ENCODE results near the gene STRIT1.

DNA sequence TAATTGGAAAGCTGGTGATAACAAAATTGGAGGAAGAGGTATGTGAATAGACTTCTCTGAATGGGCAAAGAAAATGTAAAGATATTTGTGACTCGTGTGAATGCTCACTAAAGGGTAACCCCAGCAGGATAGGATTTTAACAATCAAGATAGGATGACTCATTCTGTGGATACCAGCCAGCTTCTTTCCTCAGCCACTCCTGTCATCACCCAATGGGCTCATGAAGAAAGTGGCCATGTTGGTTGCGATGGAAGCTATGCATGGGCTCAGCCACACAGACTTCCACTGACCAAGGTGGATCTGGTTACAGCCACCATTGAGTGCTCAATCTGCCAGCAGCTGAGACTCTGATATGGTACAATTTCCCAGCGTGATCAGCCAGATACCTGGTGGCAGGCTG is 40.9 kb downstream of the STRIT1 start:
- TF ChIP-seq TAF1 (IDR thresholded peaks at IDR 0.05; ENCODE audit: low read depth) (no peak), RAD21 (IDR thresholded peaks at IDR 0.05; ENCODE audit: low read depth) (no peak), ZBTB7A (IDR thresholded peaks at IDR 0.05; ENCODE audit: low read depth) (no peak), CEBPB (IDR thresholded peaks at IDR 0.05) (no peak), EP300 (IDR thresholded peaks at IDR 0.05; ENCODE audit: borderline replicate concordance) (no peak), NFIC (IDR thresholded peaks at IDR 0.05) (no peak), YY1 (IDR thresholded peaks at IDR 0.05; ENCODE audit: low read depth) (0 out of 2 replicates have a peak, but pooled peaks have one; percentile 29), EGR1 (IDR thresholded peaks at IDR 0.05) (no peak), TCF12 (IDR thresholded peaks at IDR 0.05; ENCODE audit: low read depth) (no peak)
- TF ChIP-seq, protein P1, sequence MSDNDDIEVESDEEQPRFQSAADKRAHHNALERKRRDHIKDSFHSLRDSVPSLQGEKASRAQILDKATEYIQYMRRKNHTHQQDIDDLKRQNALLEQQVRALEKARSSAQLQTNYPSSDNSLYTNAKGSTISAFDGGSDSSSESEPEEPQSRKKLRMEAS (IDR thresholded peaks at IDR 0.05), result no peak
- TF ChIP-seq, protein P2, sequence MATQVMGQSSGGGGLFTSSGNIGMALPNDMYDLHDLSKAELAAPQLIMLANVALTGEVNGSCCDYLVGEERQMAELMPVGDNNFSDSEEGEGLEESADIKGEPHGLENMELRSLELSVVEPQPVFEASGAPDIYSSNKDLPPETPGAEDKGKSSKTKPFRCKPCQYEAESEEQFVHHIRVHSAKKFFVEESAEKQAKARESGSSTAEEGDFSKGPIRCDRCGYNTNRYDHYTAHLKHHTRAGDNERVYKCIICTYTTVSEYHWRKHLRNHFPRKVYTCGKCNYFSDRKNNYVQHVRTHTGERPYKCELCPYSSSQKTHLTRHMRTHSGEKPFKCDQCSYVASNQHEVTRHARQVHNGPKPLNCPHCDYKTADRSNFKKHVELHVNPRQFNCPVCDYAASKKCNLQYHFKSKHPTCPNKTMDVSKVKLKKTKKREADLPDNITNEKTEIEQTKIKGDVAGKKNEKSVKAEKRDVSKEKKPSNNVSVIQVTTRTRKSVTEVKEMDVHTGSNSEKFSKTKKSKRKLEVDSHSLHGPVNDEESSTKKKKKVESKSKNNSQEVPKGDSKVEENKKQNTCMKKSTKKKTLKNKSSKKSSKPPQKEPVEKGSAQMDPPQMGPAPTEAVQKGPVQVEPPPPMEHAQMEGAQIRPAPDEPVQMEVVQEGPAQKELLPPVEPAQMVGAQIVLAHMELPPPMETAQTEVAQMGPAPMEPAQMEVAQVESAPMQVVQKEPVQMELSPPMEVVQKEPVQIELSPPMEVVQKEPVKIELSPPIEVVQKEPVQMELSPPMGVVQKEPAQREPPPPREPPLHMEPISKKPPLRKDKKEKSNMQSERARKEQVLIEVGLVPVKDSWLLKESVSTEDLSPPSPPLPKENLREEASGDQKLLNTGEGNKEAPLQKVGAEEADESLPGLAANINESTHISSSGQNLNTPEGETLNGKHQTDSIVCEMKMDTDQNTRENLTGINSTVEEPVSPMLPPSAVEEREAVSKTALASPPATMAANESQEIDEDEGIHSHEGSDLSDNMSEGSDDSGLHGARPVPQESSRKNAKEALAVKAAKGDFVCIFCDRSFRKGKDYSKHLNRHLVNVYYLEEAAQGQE (IDR thresholded peaks at IDR 0.05; ENCODE audit: low read depth), result no peak

Measured in Ishikawa (cell line).